HepG2 (cell line): ENCODE measurements around the gene MMP17. TPM values are rescaled to one million over a fixed set of nuclear protein-coding genes. Genes with fewer than 3 reads are reported as not detected.

Experiments
- ATAC-seq: fragments of 200-7000 bp; cut with Tn5 transposase; 3 replicates; pipeline ENCODE4 v1.9.1; 2020; ENCODE audit warnings: mild to moderate bottlenecking, moderate library complexity
- BruUV-seq: library from RNA; stranded (reverse); fragments of 400-500 nt; replicated peaks from 2 replicates; lab custom pipeline; 2021; lab: Mats Ljungman, UMichigan
- CTCF ChIA-PET: fragments of 300-600 bp; formaldehyde crosslinking; extraction: SDS; loops from one replicate; lab custom pipeline; 2021; ENCODE audit warnings: low total read pairs, inconsistent platforms, low intra/inter-chr PET ratio; lab: Yijun Ruan, JAX
- POLR2A ChIA-PET: fragments of 350-600 bp; sonication (Branson Sonifier 250); formaldehyde crosslinking; loops from one replicate; lab custom pipeline; 2020; ENCODE audit warnings: antibody characterized with exemption, inconsistent platforms; lab: Yijun Ruan, JAX
- DNase-seq: peaks from one replicate; pipeline ENCODE4 v3.0.0-alpha.2; 2015; ENCODE audit warnings: low spot score
- FAIRE-seq: peaks from 3 replicates; lab custom pipeline; 2011; peaks lifted over from hg19 to GRCh38; lab: Jason Lieb, UNC
- H2AFZ ChIP-seq: one replicate; pipeline ENCODE4 v1.6.1; 2011; ENCODE audit warnings: low read length, inconsistent platforms
- H3K27ac ChIP-seq: fragments of 300-600 bp; 3 replicates; pipeline ENCODE4 v1.8.0; 2011; ENCODE audit warnings: mixed run types, mild to moderate bottlenecking, mixed read lengths, low read length, inconsistent platforms; ENCODE audit not compliant: insufficient read depth; ENCODE audit errors: extremely low read length
- H3K27me3 ChIP-seq, 2 experiments: fragments of 200-600 bp in 1 of 2; 2 replicates in 1 of 2; 3 replicates in 1 of 2; pipeline versions ENCODE4 v1.6.0 to v1.8.0; 2011; ENCODE audit warnings: low read length in 2 of 2, mild to moderate bottlenecking in 2 of 2, moderate library complexity in 2 of 2, inconsistent platforms in 1 of 2; ENCODE audit not compliant: insufficient read depth in 2 of 2, control insufficient read depth in 1 of 2
- H3K36me3 ChIP-seq, 2 experiments: fragments of 200-600 bp in 1 of 2; replicated peaks in 1 of 2; 2 replicates in 1 of 2; 3 replicates in 1 of 2; pipeline versions ENCODE4 v1.5.1 to v1.8.0; 2011; ENCODE audit warnings: low read length in 2 of 2, inconsistent platforms in 1 of 2; ENCODE audit not compliant: insufficient read depth in 2 of 2, control insufficient read depth in 1 of 2
- H3K4me1 ChIP-seq: 2 replicates; pipeline ENCODE4 v1.5.1; 2012; ENCODE audit warnings: low read length, inconsistent platforms; ENCODE audit not compliant: insufficient read depth
- H3K4me2 ChIP-seq: 2 replicates; pipeline ENCODE4 v1.6.0; 2011; ENCODE audit warnings: low read depth, low read length, inconsistent platforms
- H3K4me3 ChIP-seq, 3 experiments: fragments of 200-600 bp in 1 of 3; sonication (generic), shearing (Covaris generic) in 1 of 3; replicated peaks in 1 of 3; 2 replicates each; pipeline ENCODE4 v1.5.1; 2011 to 2016; ENCODE audit warnings: low read length in 3 of 3, inconsistent platforms in 2 of 3, low read depth in 2 of 3, mild to moderate bottlenecking in 2 of 3, control low read depth in 1 of 3, mixed read lengths in 1 of 3; ENCODE audit not compliant: insufficient read depth in 1 of 3
- H3K79me2 ChIP-seq: one replicate; pipeline ENCODE4 v1.6.1; 2011; ENCODE audit warnings: low read length, inconsistent platforms; ENCODE audit not compliant: insufficient read depth
- H3K9ac ChIP-seq: 2 replicates; pipeline ENCODE4 v1.6.0; 2011; ENCODE audit warnings: mild to moderate bottlenecking, low read depth, low read length, inconsistent platforms; ENCODE audit not compliant: insufficient read depth
- H3K9me3 ChIP-seq: 2 replicates; pipeline ENCODE4 v1.5.1; 2012; ENCODE audit warnings: mild to moderate bottlenecking, low read length
- H4K20me1 ChIP-seq: 2 replicates; pipeline ENCODE4 v1.6.0; 2011; ENCODE audit warnings: inconsistent platforms, mild to moderate bottlenecking, low read length, moderate library complexity; ENCODE audit not compliant: insufficient read depth
- GZF1 ChIP-seq: sonication (generic); formaldehyde crosslinking; IDR thresholded peaks from 2 replicates; pipeline ENCODE4 v1.5.1; 2020; ENCODE audit warnings: mild to moderate bottlenecking, missing genetic modification reagents
- IRF9 ChIP-seq: sonication (generic); formaldehyde crosslinking; IDR thresholded peaks from 2 replicates; pipeline ENCODE4 v1.8.0; 2022; ENCODE audit warnings: missing genetic modification reagents, mild to moderate bottlenecking, borderline replicate concordance
- MIER2 ChIP-seq: IDR thresholded peaks from 2 replicates; pipeline ENCODE4 v1.6.1; 2016; ENCODE audit warnings: missing biosample characterization, missing genetic modification reagents
- MNT ChIP-seq: fragments of 450-650 bp; IDR thresholded peaks from 2 replicates; pipeline ENCODE4 v1.6.1; 2016
- MYC ChIP-seq: sonication (generic); formaldehyde crosslinking; IDR thresholded peaks from 2 replicates; pipeline ENCODE4 v1.9.0; 2021; ENCODE audit warnings: missing genetic modification reagents, borderline replicate concordance
- NR3C1 ChIP-seq: sonication (generic); formaldehyde crosslinking; IDR thresholded peaks from 2 replicates; pipeline ENCODE4 v1.4.0; 2020; ENCODE audit warnings: missing genetic modification reagents
- SMARCE1 ChIP-seq: fragments of 450-650 bp; IDR thresholded peaks from 2 replicates; pipeline ENCODE4 v1.6.1; 2017; ENCODE audit warnings: borderline replicate concordance
- ZNF136 ChIP-seq: sonication (generic); formaldehyde crosslinking; IDR thresholded peaks from 2 replicates; pipeline ENCODE4 v1.8.1; 2022; ENCODE audit warnings: low read depth, mild to moderate bottlenecking, moderate library complexity, missing genetic modification reagents
- ZNF850 ChIP-seq: sonication (generic); formaldehyde crosslinking; conservative IDR thresholded peaks from 2 replicates; pipeline ENCODE4 v1.9.0; 2021; ENCODE audit warnings: mild to moderate bottlenecking, missing genetic modification reagents
- ZNF878 ChIP-seq: sonication (generic); formaldehyde crosslinking; IDR thresholded peaks from 2 replicates; pipeline ENCODE4 v1.8.1; 2023; ENCODE audit warnings: mild to moderate bottlenecking, missing genetic modification reagents, moderate library complexity
- WGBS: methylation state at CpG from one replicate; pipeline ENCODE4 v1.1.6; 2017; ENCODE audit warnings: low lambda C conversion rate; 5-methylcytosine and 5-hydroxymethylcytosine counted together
- in situ Hi-C: cut with HindIII; loops from 2 replicates; pipeline ENCODE4 v1.10.0; 2017; ENCODE audit warnings: low pct_unique_long_range_greater_than_20kb; ENCODE audit not compliant: extremely low pct_ligation_motif_present
- intact Hi-C: fragments of 100-400 bp; cut with micrococcal nuclease; formaldehyde crosslinking; loops from one replicate; pipeline ENCODE4 v1.10.0; 2022; ENCODE audit not compliant: unreplicated experiment
- polyA plus RNA-seq, 8 experiments: library from polyadenylated mRNA; depleted of rRNA in 3 of 8; stranded (reverse) in 7 of 8; unstranded in 1 of 8; fragments of >200 nt; fragmentation: Illumina TruSeq in 4 of 8; extraction: Trizol in 4 of 8; gene quantifications; 2 replicates each; pipeline versions ENCODE4 v1.2.1 to v1.2.3, GENCODE V29; 2011 to 2016; ENCODE audit warnings: low read depth in 4 of 8, missing spikeins in 1 of 8, mixed read lengths in 1 of 8; ENCODE audit not compliant: insufficient read depth in 1 of 8
- total RNA-seq, 5 experiments: library from RNA; depleted of rRNA; stranded (reverse); fragments of >200 nt; fragmentation: Illumina TruSeq; extraction: Trizol; gene quantifications; 2 replicates each; pipeline ENCODE4 v1.2.3, GENCODE V29; 2016; ENCODE audit warnings: low read depth in 1 of 5
- TF ChIP-seq, protein P1 (sequence below): sonication (generic); formaldehyde crosslinking; IDR thresholded peaks from 2 replicates; pipeline ENCODE4 v1.4.0; 2020; ENCODE audit warnings: missing genetic modification reagents, borderline replicate concordance
- TF ChIP-seq, protein P2 (sequence below): sonication (generic); formaldehyde crosslinking; IDR thresholded peaks from 2 replicates; pipeline ENCODE4 v1.8.1; 2023; ENCODE audit warnings: mild to moderate bottlenecking, missing genetic modification reagents, borderline replicate concordance
- TF ChIP-seq, protein P3 (sequence below): sonication (generic); formaldehyde crosslinking; IDR thresholded peaks from 2 replicates; pipeline ENCODE4 v1.5.1; 2020; ENCODE audit warnings: missing genetic modification reagents, mild to moderate bottlenecking, borderline replicate concordance
- TF ChIP-seq, protein P4 (sequence below): sonication (generic); formaldehyde crosslinking; IDR thresholded peaks from 2 replicates; pipeline ENCODE4 v1.5.0; 2020; ENCODE audit warnings: missing genetic modification reagents
- TF ChIP-seq, protein P5 (sequence below): sonication (generic); formaldehyde crosslinking; IDR thresholded peaks from 2 replicates; pipeline ENCODE4 v1.4.0; 2020; ENCODE audit warnings: missing genetic modification reagents

Gene MMP17
- total and polyA plus RNA-seq, 2 of the 13 experiments (the other 11 are each of a cell fraction or from before 2014, with no cell fraction given), result 0.55 to 0.80 TPM

DNA sequence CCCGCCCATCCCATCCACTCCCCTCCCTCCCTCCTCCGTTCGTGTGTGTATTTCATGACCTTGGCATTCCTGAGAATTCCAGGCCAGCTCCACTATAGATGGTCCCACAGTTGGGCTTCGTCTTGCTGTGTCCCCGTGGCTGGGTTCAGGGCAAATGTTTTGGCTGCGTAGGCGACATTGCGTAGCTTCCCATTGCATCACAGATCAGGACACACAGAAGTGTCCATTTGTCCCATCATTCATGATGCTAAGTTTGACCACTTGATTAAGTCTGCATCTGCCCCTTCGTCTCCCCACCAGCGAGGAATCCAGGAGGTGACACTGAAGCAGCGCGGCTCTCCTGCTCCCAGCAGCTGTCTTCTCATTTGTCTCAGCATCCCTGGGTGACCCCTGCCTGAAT, 38.6 kb upstream of the MMP17 start:
- intact Hi-C loops, result no loop called here
- TF ChIP-seq, protein P1, sequence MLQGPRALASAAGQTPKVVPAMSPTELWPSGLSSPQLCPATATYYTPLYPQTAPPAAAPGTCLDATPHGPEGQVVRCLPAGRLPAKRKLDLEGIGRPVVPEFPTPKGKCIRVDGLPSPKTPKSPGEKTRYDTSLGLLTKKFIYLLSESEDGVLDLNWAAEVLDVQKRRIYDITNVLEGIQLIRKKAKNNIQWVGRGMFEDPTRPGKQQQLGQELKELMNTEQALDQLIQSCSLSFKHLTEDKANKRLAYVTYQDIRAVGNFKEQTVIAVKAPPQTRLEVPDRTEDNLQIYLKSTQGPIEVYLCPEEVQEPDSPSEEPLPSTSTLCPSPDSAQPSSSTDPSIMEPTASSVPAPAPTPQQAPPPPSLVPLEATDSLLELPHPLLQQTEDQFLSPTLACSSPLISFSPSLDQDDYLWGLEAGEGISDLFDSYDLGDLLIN (CRISPR knock-in tag), result no peak
- no peak for TF ChIP-seq MIER2 (CRISPR knock-in tag)
- TF ChIP-seq IRF9 (CRISPR knock-in tag), result no peak
- TF ChIP-seq MYC (CRISPR knock-in tag), result no peak
- TF ChIP-seq, protein P2, sequence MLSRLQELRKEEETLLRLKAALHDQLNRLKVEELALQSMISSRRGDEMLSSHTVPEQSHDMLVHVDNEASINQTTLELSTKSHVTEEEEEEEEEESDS (CRISPR knock-in tag), result no peak
- TF ChIP-seq MNT, result no peak
- no peak for TF ChIP-seq GZF1
- TF ChIP-seq NR3C1, result no peak
- TF ChIP-seq SMARCE1, result no peak
- TF ChIP-seq ZNF878 (CRISPR knock-in tag), result no peak
- no peak for TF ChIP-seq ZNF850 (CRISPR knock-in tag)
- TF ChIP-seq, protein P3, sequence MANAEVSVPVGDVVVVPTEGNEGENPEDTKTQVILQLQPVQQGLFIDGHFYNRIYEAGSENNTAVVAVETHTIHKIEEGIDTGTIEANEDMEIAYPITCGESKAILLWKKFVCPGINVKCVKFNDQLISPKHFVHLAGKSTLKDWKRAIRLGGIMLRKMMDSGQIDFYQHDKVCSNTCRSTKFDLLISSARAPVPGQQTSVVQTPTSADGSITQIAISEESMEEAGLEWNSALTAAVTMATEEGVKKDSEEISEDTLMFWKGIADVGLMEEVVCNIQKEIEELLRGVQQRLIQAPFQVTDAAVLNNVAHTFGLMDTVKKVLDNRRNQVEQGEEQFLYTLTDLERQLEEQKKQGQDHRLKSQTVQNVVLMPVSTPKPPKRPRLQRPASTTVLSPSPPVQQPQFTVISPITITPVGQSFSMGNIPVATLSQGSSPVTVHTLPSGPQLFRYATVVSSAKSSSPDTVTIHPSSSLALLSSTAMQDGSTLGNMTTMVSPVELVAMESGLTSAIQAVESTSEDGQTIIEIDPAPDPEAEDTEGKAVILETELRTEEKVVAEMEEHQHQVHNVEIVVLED (CRISPR knock-in tag), result no peak
- TF ChIP-seq, protein P4, sequence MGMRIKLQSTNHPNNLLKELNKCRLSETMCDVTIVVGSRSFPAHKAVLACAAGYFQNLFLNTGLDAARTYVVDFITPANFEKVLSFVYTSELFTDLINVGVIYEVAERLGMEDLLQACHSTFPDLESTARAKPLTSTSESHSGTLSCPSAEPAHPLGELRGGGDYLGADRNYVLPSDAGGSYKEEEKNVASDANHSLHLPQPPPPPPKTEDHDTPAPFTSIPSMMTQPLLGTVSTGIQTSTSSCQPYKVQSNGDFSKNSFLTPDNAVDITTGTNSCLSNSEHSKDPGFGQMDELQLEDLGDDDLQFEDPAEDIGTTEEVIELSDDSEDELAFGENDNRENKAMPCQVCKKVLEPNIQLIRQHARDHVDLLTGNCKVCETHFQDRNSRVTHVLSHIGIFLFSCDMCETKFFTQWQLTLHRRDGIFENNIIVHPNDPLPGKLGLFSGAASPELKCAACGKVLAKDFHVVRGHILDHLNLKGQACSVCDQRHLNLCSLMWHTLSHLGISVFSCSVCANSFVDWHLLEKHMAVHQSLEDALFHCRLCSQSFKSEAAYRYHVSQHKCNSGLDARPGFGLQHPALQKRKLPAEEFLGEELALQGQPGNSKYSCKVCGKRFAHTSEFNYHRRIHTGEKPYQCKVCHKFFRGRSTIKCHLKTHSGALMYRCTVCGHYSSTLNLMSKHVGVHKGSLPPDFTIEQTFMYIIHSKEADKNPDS (CRISPR knock-in tag), result no peak
- TF ChIP-seq ZNF136 (CRISPR knock-in tag), result no peak
- TF ChIP-seq, protein P5, sequence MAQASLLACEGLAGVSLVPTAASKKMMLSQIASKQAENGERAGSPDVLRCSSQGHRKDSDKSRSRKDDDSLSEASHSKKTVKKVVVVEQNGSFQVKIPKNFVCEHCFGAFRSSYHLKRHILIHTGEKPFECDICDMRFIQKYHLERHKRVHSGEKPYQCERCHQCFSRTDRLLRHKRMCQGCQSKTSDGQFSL (CRISPR knock-in tag), result no peak

More for the DNA sequence above, 38.6 kb upstream of the MMP17 start:
- ChIA-PET POLR2A (no interaction called here), CTCF (no interaction called here)
- Histone ChIP-seq H3K4me3 (no peak overlapping the region), H4K20me1 (no peaks in the 10 kb centered on the region), H3K79me2 (no peaks in the 10 kb centered on the region), H3K36me3 (peaks cover 8 to 45% of the 10 kb centered on the region in 2 experiments; a peak in 4 of 5 replicates), H3K9ac (no peak overlapping the region), H3K4me2 (no peak overlapping the region), H3K9me3 (no peaks in the 10 kb centered on the region), H2AFZ (no peak overlapping the region), H3K27me3 (no peaks in the 10 kb centered on the region), H3K27ac (no peak overlapping the region), H3K4me1 (no peaks in the 10 kb centered on the region)
- peak; percentile 8 for DNase-seq
- ATAC-seq, result no peak
- WGBS, result 85% methylated on average over 12 of the region's 12 CpGs
- in situ Hi-C loops, result no loop called here
- BruUV-seq, result no TSS peak
- FAIRE-seq, result no peak
